Measurements from ENCODE around the gene PDIA5.

DNA sequence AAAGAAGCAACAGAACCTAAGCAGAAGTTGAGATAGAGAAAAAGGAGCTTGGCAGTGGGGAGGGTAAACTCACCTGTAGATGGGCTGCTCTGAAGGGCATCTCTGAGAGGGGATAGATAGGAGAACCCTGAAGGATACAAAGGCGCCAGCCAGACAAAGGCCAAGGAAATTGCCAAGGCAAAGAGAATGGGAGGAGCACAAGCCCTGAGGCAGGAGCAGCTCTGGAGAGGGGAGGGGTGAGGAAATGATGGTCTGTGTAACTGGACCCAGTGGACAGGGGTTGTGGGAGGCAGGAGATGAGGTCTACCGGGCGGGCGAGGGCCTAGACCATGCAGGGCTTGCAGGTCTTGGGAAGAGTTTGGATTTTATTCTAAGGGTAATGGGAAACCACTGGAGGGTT is 2.3 kb upstream of the PDIA5 start:
- TF ChIP-seq TAF1 (IDR thresholded peaks at IDR 0.05; ENCODE audit: low read depth) = no peak
- TF ChIP-seq CTCF (IDR thresholded peaks at IDR 0.05; ENCODE audit: poor library complexity, severe bottlenecking) = no peak
- no peak for TF ChIP-seq EZH2 (IDR thresholded peaks at IDR 0.05; ENCODE audit: borderline replicate concordance, insufficient read depth, low read length, poor library complexity, severe bottlenecking)
- no peak for TF ChIP-seq MXI1 (conservative IDR thresholded peaks at IDR 0.05; ENCODE audit: poor library complexity, severe bottlenecking)
- TF ChIP-seq SMC3 (conservative IDR thresholded peaks at IDR 0.05; ENCODE audit: poor library complexity) = no peak
- no peak for TF ChIP-seq REST (IDR thresholded peaks at IDR 0.05; ENCODE audit: borderline replicate concordance)
